WTC11 (cell line): ENCODE measurements around the gene GOLT1A.

Source experiments
- AFF4 ChIP-seq: sonication (generic); formaldehyde crosslinking; IDR thresholded peaks from 2 replicates; pipeline ENCODE4 v1.8.1; 2023; ENCODE audit warnings: mild to moderate bottlenecking, missing genetic modification reagents, borderline replicate concordance
- CTCF ChIP-seq: fragments of 200-600 bp; IDR thresholded peaks from 2 replicates; pipeline ENCODE4 v1.8.0; 2022; ENCODE audit warnings: antibody characterized with exemption
- E2F4 ChIP-seq: sonication (generic); formaldehyde crosslinking; IDR thresholded peaks from 2 replicates; pipeline ENCODE4 v1.8.1; 2022; ENCODE audit warnings: low read depth, mild to moderate bottlenecking, moderate library complexity, missing genetic modification reagents, borderline replicate concordance
- ETV6 ChIP-seq: sonication (generic); formaldehyde crosslinking; IDR thresholded peaks from 2 replicates; pipeline ENCODE4 v1.8.1; 2022; ENCODE audit warnings: mild to moderate bottlenecking, missing genetic modification reagents
- FOXJ3 ChIP-seq: sonication (generic); formaldehyde crosslinking; IDR thresholded peaks from 2 replicates; pipeline ENCODE4 v1.9.0; 2021; ENCODE audit warnings: missing genetic modification reagents, mild to moderate bottlenecking, borderline replicate concordance
- HMGXB4 ChIP-seq: sonication (generic); formaldehyde crosslinking; IDR thresholded peaks from 2 replicates; pipeline ENCODE4 v1.8.1; 2023; ENCODE audit warnings: mild to moderate bottlenecking, moderate library complexity, missing genetic modification reagents
- JAZF1 ChIP-seq: fragments of 250-450 bp; sonication (Bioruptor Pico); IDR thresholded peaks from 2 replicates; pipeline ENCODE4 v1.9.0; 2021; ENCODE audit warnings: moderate library complexity, mild to moderate bottlenecking, inconsistent platforms
- JUN ChIP-seq: sonication (generic); formaldehyde crosslinking; IDR thresholded peaks from 2 replicates; pipeline ENCODE4 v1.8.0; 2023; ENCODE audit warnings: mild to moderate bottlenecking, missing genetic modification reagents
- MAX ChIP-seq: sonication (generic); formaldehyde crosslinking; IDR thresholded peaks from 2 replicates; pipeline ENCODE4 v1.8.0; 2022; ENCODE audit warnings: mild to moderate bottlenecking, missing genetic modification reagents
- MXD4 ChIP-seq: fragments of 250-450 bp; sonication (Bioruptor Pico); IDR thresholded peaks from 2 replicates; pipeline ENCODE4 v1.8.0; 2021; ENCODE audit warnings: mild to moderate bottlenecking, moderate library complexity, borderline replicate concordance
- TEAD4 ChIP-seq: sonication (generic); formaldehyde crosslinking; IDR thresholded peaks from 2 replicates; pipeline ENCODE4 v1.8.0; 2022; ENCODE audit warnings: mild to moderate bottlenecking, missing genetic modification reagents
- USF1 ChIP-seq: sonication (generic); formaldehyde crosslinking; IDR thresholded peaks from 2 replicates; pipeline ENCODE4 v1.8.0; 2022; ENCODE audit warnings: mild to moderate bottlenecking, missing genetic modification reagents
- ZNF232 ChIP-seq: sonication (generic); formaldehyde crosslinking; IDR thresholded peaks from 2 replicates; pipeline ENCODE4 v1.8.0; 2022; ENCODE audit warnings: mild to moderate bottlenecking, missing genetic modification reagents
- ZNF416 ChIP-seq: fragments of 250-450 bp; sonication (Bioruptor Pico); IDR thresholded peaks from 2 replicates; pipeline ENCODE4 v1.9.0; 2021; ENCODE audit warnings: mild to moderate bottlenecking, inconsistent platforms

- no peak for TF ChIP-seq CTCF
- TF ChIP-seq AFF4: no peak
- no peak for TF ChIP-seq E2F4
- TF ChIP-seq ETV6 (CRISPR knock-in tag): no peak
- TF ChIP-seq USF1 (CRISPR knock-in tag): no peak
- TF ChIP-seq MXD4: no peak
- no peak for TF ChIP-seq ZNF416 (CRISPR knock-in tag)
- TF ChIP-seq MAX (CRISPR knock-in tag): no peak
- no peak for TF ChIP-seq HMGXB4 (CRISPR knock-in tag)
- no peak for TF ChIP-seq JAZF1 (CRISPR knock-in tag)
- no peak for TF ChIP-seq FOXJ3
- TF ChIP-seq ZNF232: no peak
- no peak for TF ChIP-seq TEAD4 (CRISPR knock-in tag)
- no peak for TF ChIP-seq JUN (CRISPR knock-in tag)
These were observed 11.3 kb downstream of the GOLT1A start for GRCh38 chr1:204202481-204202880.
